Activated CD8-positive, alpha-beta memory T cell treated with anti-CD3 and anti-CD28 coated beads, Interleukin-2, amount 50 U/mL, for 24 hours (primary cell): ENCODE results near the gene RAD21L1.

Experiments used
- DNase-seq: peaks from one replicate; pipeline ENCODE4 v3.0.0-alpha.2; 2020; ENCODE audit errors: extremely low read depth

The RAD21L1 gene

DNA sequence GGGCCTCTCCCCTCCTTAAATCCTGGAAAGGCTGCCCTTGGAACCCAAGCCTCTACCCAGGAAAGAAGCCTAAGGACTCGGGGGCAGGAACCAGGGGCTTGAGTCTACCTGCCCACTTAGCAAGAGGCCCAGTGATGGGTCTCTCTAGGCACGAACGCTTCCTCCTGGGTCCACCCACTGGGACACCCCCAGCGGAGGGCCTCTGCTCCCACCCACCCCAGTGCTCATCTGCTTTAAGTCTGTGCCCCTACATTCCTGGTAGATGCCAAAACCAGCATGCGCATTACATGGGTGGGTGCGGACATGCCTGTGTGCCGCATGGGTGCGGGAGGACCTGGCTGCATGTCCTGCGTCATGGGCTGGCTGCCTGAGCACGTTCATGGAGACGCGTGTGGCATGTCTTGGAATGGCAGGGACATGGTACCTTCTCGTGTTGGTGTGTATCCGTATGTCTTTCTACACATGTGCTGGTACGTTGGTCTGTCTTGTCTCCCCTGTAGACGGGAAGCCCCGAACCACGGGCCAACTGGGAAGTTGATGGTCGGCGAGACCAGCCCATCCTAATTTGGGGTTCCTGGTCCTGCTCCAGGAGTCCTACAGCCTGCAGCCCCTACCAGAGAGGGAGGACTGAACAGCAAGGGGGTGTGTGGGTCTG is 69.6 kb downstream of the RAD21L1 start:
- DNase-seq = no peak

DNA sequence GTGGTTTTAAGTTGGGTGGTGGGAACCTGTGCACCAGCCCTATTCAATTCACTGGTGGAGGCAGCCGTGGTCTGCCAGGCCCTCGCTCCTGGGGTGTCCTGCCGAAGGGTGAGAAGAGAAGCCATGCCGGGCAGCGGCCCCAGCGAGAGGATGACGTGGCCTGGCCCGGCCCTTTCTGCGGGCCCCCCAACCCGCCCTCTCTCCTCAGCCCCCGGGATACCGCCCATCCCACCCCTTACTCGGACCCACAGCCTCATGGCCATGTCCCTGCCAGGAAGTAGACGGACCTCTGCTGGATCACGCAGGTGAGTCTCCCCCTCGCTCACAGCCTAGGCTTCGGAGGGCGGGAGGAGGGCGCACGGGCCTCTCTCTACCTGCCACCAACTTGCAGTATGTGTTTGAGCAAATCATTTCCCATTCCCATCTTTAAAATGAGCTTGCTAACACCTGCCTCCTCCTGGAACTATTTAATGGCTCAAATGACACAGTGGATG is 70.3 kb downstream of the RAD21L1 start:
- no peak for DNase-seq

DNA sequence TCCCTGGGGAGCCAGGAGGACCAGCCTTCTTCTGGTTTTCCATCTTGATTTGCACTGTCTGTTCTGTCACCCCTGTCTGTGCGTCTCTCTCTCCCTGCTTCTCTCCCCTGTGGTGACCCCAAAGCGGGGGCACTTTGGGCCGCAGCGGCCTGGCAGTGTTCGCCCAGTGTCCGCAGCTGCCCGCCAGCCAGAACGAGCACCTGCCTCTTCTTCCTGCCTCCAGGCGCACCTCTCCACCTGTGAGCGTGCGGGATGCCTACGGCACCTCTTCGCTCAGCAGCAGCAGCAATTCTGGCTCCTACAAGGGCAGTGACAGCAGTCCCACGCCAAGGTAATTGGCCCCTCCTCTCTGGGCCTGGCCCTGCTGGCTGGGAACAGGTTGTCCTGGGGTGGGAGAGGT is 71.1 kb downstream of the RAD21L1 start:
- no peak for DNase-seq

DNA sequence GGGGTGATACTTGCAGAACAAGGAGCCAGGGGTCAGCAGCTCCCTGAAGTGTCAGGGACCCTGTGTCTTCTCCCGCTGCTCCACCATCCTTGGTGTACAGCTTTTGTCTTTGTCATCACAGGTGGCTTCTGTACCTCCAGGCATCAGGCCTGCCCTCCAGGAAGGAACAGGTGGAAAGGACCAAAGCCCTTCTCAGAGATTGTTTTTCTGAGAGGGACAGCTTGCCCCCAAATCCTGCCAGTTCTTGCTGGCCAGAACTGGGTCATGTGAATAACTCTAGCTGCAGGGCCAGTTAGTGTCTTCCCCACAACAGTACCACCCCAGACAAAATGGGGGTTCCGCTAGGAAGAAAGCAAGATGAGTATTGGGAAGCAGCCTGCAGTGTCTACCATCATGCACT is 71.6 kb downstream of the RAD21L1 start:
- DNase-seq = no peak

DNA sequence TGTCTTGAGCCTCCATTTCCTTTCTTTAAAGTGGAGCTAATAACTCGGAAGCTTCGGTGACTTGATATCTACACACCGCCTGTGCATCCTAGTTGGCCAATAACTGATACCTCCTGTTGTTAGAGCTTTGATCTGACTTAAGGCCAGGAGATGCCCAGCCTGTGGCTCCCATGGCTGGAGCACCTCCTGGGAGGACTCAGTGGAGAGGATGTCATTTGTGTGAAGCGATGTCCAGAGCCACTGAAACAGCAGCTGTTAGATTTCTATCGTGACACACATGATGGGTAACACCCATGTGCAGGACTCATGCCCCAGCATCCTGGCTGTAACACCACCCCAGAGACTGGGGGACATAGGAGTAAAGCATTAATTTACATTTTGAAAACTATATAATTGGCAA is 72.3 kb downstream of the RAD21L1 start:
- DNase-seq = no peak

DNA sequence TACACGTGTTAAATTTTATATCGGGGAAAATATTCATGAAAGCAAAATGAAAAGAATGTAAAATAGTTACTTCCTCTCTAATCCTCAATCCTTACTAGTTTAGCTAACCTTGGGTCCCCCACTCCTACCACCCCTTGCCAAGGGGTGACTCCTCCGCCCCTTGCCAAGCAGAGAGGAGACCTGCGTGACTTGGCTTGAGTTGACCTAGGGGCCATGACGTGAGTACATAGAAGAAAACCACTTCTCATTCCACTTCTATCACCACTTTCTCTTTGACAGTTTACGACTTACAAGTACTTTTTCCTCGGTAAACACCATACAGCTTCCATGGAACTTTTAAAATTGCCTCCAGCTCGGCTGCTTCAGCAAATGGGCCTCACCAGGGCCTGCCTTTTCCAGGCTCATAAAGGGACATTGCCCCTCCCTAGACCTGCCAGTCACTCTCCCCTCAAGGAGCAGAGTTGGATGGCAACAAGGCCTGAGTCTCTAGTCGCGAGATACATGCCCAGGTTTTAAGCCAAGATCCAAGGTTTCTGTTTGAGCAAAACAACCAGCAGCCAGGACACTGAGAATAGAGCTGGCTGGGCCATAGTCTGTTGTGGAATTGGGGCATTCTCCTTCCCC is 73.2 kb downstream of the RAD21L1 start:
- no peak for DNase-seq

DNA sequence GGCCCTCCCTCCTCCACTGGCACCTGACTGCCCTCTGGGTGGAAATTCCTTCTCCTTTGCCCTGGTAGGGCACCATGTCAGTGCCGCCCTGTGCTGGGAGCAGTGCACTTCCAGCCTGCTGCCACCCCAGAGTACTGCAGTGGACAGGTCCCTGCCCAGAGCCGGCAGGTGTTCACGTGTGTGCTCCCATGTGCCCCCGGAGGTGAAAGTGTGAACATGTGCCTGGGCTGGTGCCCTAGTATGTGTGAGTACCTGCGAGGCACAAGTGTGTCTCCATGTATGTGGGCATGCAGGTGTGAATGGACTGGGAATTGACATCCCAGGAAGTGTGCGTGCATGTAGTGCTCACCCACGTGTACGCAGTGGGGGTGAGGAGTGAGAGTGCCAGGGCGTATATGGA is 73.7 kb downstream of the RAD21L1 start:
- DNase-seq = no peak

DNA sequence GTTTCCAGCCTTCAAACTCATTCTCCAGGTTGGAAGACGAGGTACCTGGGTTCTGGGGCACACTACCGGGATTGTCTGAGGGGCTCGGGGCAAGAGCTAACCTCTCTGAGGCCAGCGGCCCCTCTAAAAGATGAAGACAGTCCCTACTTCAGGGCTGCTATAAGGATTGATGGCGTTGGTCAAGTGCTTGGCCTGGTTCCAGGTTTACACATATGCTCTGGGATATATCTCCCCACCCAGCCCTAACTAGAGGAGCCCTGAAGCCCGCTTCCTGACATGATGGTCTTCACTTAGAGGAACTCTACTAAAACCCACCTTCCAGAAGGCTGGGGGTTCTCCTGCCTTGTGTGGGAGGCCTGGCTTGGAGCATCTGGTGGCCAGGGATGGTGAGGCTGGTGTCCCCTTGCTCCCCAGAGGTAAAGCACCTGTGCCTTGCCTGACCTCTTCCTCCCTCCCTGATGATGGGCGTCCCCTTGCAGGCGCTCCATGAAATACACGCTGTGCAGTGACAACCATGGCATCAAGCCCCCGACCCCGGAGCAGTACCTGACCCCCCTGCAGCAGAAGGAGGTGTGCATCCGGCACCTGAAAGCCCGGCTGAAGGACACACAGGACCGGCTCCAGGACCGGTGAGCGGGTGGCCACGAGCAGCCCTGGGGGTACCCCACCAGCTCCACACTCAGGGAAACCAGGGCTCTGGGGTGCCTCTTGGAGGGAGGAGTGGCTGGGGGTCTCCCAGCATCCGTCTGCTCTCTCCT is 74.4 kb downstream of the RAD21L1 start:
- DNase-seq = no peak

DNA sequence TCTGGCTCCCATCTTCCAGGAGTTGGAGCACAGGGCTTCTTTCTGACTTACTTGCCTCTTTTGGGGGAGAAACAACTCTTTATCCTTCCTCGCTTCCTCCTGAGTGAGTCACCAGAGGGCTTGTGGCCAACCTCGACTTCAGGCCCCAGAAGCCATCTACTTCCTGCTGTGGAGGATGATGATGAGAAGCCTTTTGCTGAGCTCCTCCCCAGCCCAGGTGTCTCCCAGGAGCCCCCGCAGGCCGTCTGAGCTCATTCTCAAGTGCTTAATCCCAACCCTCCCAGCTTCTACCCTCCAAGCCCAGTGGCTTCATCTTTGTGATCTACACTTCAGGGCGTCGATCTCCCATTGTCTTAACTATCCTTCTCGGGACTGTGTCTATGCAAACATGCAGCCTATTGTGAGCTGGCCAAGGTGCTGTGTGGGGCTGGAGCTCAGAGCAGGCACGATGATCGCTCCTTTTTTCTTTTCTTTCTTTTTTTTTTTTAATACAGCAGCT is 75.2 kb downstream of the RAD21L1 start:
- peak; percentile 13 for DNase-seq

DNA sequence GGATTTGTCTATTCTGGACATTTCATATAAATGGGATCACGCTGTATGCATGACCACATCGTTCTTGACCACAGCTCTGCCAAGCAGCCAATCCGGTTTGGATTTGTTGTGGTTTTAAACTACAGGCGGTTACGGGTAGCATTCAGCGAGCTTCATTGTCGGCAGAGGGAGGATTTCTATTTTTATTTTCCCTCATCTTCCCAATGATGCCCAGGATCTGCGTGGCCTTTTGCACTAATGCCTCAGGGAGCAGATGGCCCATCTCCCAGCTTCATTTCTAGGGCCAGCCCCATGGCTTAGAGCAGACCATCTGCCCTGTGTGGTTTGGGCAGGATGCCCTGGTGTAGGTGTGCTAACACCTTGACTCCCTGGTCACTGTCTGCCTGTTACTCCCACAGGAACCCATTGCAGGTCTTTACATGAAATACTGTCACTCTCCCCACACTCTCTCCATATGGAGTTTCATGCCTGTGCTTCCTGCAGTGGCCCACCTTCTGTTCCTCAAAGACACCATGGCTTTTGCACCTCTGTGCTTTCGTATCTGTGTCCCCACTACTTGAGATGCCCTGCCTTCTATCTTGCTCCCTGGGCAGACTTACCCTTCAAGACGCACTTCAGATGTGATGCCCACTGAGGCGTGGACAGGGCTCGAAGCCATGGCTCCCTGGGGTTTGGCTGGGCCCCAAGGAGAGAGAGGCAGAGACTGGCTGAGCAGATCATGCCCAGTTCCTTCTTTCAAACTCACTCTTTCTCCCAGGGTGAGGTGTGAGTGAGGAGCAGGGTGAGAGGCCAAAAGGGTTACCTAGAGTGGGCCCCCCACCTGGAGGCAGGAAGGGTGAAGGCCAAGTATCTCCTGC is 77.1 kb downstream of the RAD21L1 start:
- DNase-seq = no peak

DNA sequence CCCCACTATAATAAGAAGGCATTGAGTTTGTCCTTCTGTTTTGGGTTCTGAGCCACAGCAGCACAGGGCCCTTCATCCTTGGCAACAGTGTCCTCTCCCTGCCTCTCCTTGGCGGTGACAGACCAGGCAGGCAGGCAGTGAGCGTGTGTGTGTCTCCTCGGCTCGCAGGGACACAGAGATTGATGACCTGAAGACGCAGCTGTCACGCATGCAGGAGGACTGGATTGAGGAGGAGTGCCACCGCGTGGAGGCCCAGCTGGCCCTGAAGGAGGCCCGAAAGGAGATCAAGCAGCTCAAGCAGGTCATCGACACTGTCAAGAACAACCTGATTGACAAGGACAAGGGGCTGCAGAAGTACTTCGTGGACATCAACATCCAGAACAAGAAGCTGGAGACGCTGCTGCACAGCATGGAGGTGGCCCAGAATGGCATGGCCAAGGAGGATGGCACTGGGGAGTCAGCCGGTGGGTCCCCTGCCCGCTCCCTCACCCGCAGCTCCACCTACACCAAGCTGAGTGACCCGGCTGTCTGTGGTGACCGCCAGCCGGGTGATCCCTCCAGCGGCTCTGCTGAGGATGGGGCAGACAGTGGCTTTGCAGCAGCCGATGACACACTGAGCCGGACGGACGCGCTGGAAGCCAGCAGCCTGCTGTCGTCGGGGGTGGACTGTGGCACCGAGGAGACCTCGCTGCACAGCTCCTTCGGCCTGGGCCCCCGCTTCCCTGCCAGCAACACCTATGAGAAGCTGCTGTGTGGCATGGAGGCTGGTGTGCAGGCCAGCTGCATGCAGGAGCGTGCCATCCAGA is 79.1 kb downstream of the RAD21L1 start:
- DNase-seq = no peak
